Right lobe of liver (tissue), 4 donors: ENCODE results near the gene CALML6.

Experiments used
- CTCF ChIP-seq, 4 donors: fragments of 200-600 bp in 3 of 4; fragments of 450-650 bp in 1 of 4; IDR thresholded peaks; one replicate each; pipeline versions ENCODE4 v1.5.1 to v1.8.0; 2016 to 2022; ENCODE audit warnings: antibody characterized with exemption in 4 of 4, mild to moderate bottlenecking in 2 of 4
- POLR2A ChIP-seq: fragments of 450-650 bp; IDR thresholded peaks from one replicate; pipeline ENCODE4 v1.6.1; 2017; ENCODE audit warnings: antibody characterized with exemption, mild to moderate bottlenecking
- donor health status: DM: no; HTN: no; CAD: no.
- donor health status: DM: no; HTN: no; CAD: no.
- donor health status: DM: no; HTN: yes; CAD: no.

DNA sequence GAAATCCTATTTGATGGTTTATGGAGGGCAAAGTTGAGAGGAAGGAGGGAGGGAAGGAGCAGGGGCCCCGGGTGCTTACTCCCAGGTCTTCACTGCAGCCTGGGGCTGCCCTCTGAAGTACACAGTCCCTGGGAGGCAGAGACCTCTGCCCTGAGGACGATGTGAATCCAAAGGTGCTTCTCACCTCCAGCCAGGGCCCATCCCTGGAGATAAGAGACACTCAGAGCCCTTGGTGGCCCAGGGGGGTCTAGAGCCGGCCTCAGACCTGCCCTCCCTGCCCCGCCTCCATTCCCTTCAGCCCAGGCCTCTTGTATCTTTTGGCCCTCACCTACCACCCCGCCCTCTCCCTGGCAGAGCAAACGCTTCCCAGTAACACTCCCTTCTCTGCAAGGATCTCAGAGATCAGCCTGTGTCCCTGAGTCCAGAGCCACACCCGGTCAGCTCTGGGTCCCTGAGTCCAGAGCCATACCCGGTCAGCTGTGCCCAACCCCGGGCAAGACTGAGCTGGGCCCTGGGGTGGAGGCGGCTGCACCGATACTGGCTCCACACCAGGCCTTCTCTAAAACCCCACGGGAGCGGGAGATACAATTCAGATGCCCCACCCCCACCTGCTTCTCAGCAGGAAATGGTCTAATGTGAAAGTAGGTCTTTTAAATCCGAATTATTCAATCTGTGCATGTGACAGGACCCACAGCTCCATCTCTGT lies 20.6 kb upstream of the CALML6 start:
- TF ChIP-seq CTCF (IDR thresholded peaks at IDR 0.05) (no peak), POLR2A (no peak)
